ENCODE measurements around the gene ARHGAP12. TPM values are rescaled to one million over a fixed set of nuclear protein-coding genes. Genes with fewer than 3 reads are reported as not detected.
A peak's percentile ranks its signal among the peaks of the same experiment; 100 is the strongest.

Gene ARHGAP12
- total RNA-seq, 1 donor from 2014 or later = 32.2 TPM

DNA sequence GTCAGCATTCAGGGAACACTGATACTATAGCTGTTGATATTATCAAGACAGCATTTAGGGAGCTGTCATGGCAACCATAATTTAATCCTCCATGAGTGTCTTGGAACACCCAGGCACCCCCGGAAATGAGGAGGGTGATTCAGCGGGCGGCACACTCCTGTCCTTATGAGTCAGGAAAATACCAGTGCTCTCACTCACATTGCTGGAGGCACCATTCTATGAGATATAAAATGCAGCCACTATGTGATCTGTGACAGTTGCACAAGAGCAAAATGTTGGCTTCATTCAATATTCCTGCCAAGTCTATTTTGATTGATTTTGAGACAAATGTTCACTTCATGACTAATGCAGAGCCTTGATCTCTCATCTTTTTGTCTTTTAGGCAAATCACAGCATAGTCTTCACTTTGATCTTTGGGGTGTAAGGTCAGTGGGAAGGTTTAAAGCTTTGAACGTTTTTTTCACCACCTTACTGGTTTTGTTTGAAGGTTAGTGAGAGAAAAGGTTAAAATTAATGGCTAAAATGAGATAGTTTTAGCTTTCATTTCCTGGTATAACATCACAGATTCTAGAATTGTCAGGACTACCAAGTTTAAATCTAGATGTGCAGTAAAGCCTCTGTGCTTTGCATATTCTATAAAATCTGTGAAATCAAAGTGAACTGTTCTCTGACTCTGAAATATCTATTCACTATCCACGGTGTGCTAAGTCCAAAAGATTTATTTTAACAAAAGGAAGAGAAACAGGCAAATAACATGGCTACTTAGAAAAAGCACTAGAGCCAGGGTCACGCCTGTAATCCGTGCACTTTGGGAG is 12.4 kb upstream of the ARHGAP12 start:
- peaks cover 28% of the 10 kb centered on the region for H3K4me1 ChIP-seq
- no peak overlapping the region for H3K27ac ChIP-seq
- intact Hi-C loops (cut with DNase I) = no loop called here
- TF ChIP-seq POLR2AphosphoS5 (IDR thresholded peaks at IDR 0.05; ENCODE audit: insufficient read depth in 1 of 2, low read depth in 1 of 2) = peak in 1 of 2 donors; percentile 74
- TF ChIP-seq, protein P1, sequence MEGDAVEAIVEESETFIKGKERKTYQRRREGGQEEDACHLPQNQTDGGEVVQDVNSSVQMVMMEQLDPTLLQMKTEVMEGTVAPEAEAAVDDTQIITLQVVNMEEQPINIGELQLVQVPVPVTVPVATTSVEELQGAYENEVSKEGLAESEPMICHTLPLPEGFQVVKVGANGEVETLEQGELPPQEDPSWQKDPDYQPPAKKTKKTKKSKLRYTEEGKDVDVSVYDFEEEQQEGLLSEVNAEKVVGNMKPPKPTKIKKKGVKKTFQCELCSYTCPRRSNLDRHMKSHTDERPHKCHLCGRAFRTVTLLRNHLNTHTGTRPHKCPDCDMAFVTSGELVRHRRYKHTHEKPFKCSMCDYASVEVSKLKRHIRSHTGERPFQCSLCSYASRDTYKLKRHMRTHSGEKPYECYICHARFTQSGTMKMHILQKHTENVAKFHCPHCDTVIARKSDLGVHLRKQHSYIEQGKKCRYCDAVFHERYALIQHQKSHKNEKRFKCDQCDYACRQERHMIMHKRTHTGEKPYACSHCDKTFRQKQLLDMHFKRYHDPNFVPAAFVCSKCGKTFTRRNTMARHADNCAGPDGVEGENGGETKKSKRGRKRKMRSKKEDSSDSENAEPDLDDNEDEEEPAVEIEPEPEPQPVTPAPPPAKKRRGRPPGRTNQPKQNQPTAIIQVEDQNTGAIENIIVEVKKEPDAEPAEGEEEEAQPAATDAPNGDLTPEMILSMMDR (IDR thresholded peaks at IDR 0.05) = no peak
- H3K27me3 ChIP-seq = no peaks in the 10 kb centered on the region
- H3K9me3 ChIP-seq = no peaks in the 10 kb centered on the region
- no peak overlapping the region for H3K4me3 ChIP-seq
- no peak for DNase-seq (ENCODE audit: extremely low spot score in 2 of 2)
- H3K36me3 ChIP-seq = no peaks in the 10 kb centered on the region

DNA sequence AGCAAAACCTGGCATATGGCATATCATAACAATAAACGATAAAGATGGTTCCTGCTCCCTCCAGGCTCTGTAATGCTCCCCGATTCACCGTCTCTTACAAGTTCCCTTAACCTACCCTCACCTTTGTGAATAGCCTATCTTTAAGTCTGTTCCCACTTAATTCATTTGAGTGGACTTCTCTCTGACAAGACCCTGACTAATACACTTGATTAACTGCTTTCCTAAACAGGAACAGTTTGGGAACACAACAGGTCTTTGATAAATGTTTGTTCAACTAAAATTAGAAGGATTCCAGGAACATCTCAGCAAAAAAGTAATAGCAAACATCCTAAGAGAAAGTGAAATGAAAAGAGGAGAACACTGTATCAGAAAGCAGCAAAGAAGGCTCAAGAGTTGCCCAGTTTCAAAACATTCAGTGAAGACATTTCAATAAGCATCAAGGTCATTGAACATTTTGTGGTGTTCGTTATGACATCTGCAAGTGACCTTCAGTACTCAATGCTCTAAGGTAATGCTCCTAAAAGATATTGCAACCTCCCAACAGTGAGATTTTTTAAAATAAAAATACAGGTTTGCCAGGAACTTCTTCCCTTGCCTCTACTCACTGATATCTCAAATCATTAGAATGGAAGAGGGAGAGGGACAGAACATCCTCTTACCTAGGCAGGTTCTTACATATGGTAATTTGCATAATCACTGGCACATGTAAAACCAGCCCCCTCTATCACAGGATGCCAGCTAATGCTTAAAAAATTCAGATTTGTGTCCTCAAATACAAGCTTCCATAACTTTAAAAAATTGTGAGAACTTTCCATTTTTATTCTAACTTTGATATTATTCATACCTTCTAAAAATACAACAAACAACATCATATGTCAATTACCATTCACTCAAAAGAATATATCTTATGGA is 11.4 kb upstream of the ARHGAP12 start:
- no peak for DNase-seq (ENCODE audit: extremely low spot score in 2 of 2)

DNA sequence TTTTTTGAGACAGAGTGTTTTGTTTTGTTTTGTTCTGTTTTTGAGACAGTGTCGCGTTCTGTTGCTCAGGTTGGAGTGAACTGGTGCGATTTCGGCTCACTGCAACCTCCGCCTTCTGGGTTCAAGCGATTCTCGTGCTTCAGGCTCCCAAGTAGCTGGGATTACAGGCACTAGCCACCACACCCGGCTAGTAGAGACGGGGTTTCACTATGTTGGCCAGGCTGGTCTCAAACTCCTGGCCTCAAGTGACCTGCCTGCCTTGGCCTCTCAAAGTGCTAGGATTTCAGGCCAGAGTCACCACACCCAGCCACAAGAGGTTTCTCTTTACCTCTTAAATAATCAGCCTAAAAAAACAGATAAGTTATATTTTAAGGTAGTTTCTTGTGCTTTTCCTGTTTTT is 8.7 kb upstream of the ARHGAP12 start:
- intact Hi-C loops (cut with DNase I) = no loop called here
- H3K27ac ChIP-seq = no peak overlapping the region

More for the DNA sequence above, 11.4 kb upstream of the ARHGAP12 start:
- no peak overlapping the region for H3K27ac ChIP-seq
- H3K36me3 ChIP-seq = no peaks in the 10 kb centered on the region
- TF ChIP-seq POLR2AphosphoS5 (IDR thresholded peaks at IDR 0.05; ENCODE audit: insufficient read depth in 1 of 2, low read depth in 1 of 2) (no peak), POLR2A (IDR thresholded peaks at IDR 0.05) (no peak)
- TF ChIP-seq, protein P1 (IDR thresholded peaks at IDR 0.05) = no peak
- H3K9me3 ChIP-seq = no peaks in the 10 kb centered on the region
- H3K27me3 ChIP-seq = no peaks in the 10 kb centered on the region
- no peak overlapping the region for H3K4me3 ChIP-seq
- peaks cover 28% of the 10 kb centered on the region for H3K4me1 ChIP-seq
- intact Hi-C loops (cut with DNase I) = no loop called here

DNA sequence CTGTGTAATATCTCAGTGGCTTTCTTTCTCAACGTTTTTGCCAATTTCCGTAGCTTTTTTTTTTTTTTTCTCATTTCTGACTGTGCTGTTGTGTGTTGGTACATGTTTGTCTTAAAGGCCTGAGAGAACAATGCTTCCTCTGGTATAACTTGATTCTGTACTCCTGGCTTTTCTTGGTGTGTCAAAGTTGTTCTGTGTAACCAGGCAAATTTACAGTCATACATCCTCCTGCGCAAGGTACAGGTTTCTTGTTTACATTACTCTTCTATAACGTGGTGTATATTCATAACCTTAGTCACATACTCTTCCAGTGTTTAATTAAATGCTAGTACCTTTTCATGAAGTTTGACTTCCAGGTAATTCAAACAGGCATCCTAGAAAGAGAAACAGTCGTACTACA is 8.3 kb upstream of the ARHGAP12 start:
- TF ChIP-seq POLR2AphosphoS5 (IDR thresholded peaks at IDR 0.05; ENCODE audit: insufficient read depth in 1 of 2, low read depth in 1 of 2) = no peak
- TF ChIP-seq POLR2A (IDR thresholded peaks at IDR 0.05) = no peak
- TF ChIP-seq, protein P1 (IDR thresholded peaks at IDR 0.05) = no peak
- Histone ChIP-seq H3K4me3 (no peak overlapping the region), H3K27me3 (no peaks in the 10 kb centered on the region), H3K36me3 (no peaks in the 10 kb centered on the region), H3K4me1 (peaks cover 28% of the 10 kb centered on the region), H3K9me3 (no peaks in the 10 kb centered on the region), H3K27ac (no peak overlapping the region)
- intact Hi-C loops (cut with DNase I) = no loop called here
- no peak for DNase-seq (ENCODE audit: extremely low spot score in 2 of 2)

More for the DNA sequence above, 8.7 kb upstream of the ARHGAP12 start:
- no peak overlapping the region for H3K4me3 ChIP-seq
- TF ChIP-seq POLR2A (IDR thresholded peaks at IDR 0.05) (no peak), POLR2AphosphoS5 (IDR thresholded peaks at IDR 0.05; ENCODE audit: insufficient read depth in 1 of 2, low read depth in 1 of 2) (no peak)
- TF ChIP-seq, protein P1 (IDR thresholded peaks at IDR 0.05) = no peak
- no peaks in the 10 kb centered on the region for H3K9me3 ChIP-seq
- H3K4me1 ChIP-seq = peaks cover 28% of the 10 kb centered on the region
- H3K36me3 ChIP-seq = no peaks in the 10 kb centered on the region
- no peak for DNase-seq (ENCODE audit: extremely low spot score in 2 of 2)
- H3K27me3 ChIP-seq = no peaks in the 10 kb centered on the region

All from vagina (tissue), 2 donors.